8988T (cell line): ENCODE data around the gene ZBED2.
"Not testable (repeated sequence)": the region's sequence is repeated elsewhere in the genome, so short reads cannot be mapped to it uniquely, and the experiment has no call there.

Source experiments
- DNase-seq: peaks from one replicate; pipeline ENCODE4 v3.0.0; 2011

The ZBED2 gene, protein sequence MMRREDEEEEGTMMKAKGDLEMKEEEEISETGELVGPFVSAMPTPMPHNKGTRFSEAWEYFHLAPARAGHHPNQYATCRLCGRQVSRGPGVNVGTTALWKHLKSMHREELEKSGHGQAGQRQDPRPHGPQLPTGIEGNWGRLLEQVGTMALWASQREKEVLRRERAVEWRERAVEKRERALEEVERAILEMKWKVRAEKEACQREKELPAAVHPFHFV

GRCh38 chr3:111595232-111595631, at the start of gene ZBED2:
Gene ZBED2 (minus strand): TSS chr3:111595346. CDS start chr3:111594201, 1,145 bp downstream.
- DNase-seq: no peak

DNA sequence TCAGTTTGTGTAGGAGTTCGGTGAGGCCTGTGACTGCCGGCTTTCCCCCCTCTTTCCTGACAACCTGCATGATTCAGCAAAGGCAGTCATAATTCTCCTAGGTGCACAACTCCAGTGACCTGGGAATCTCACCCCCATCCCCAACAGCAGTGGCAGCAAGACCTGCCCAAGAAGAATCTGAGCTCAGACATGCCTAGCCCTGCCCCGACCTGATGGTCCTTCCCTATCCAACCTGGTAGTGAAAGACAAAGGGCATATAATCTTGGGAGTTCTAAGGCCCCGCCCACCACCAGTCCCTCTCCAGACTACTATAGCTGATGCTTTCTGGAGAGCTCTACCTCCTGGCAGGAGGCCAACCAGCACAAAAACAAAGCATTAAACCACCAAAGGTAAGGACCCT, 44.2 kb upstream of the ZBED2 start:
- DNase-seq: no peak

- no peak for DNase-seq
These were observed 41.3 kb upstream of the ZBED2 start for GRCh38 chr3:111636366-111636885.

DNA sequence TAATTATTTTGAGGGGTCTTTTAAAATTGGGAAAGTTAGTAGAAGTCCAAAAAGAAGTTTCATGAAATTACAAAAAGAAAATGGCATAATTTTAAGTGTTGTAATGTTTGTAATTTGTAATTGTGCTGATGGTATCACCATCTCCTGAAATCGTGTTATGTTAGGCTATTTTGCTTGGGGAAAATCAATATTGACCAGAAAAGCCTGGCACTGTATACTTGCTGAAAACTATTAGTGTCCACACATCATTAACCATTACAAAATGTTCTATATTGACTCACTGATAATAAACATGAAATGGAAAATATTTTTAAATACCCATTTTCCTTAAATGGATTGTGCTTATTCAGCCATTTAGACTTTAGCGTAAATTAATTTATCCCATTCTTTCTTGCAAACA, 40.3 kb upstream of the ZBED2 start:
- DNase-seq: no peak

- not testable (repeated sequence) for DNase-seq
These were observed 35.5 kb upstream of the ZBED2 start for GRCh38 chr3:111630638-111631037.

DNA sequence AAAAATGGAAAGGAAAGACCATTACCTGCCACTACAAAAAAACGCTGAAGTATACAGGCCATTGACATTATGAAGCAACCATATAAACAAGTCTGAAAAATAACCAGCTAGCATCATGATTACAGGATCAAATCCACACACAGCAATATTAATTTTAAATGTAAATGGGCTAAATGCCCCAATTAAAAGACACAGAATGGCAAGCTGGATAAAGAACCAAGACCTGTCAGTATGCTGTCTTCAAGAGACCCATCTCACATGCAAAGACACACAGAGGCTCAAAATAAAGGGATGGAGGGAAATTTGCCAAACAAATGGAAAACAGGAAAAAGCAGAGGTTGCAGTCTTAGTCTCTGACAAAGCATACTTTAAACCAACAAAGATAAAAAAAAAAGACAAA, 33.9 kb upstream of the ZBED2 start:
- DNase-seq: not testable (repeated sequence)

DNA sequence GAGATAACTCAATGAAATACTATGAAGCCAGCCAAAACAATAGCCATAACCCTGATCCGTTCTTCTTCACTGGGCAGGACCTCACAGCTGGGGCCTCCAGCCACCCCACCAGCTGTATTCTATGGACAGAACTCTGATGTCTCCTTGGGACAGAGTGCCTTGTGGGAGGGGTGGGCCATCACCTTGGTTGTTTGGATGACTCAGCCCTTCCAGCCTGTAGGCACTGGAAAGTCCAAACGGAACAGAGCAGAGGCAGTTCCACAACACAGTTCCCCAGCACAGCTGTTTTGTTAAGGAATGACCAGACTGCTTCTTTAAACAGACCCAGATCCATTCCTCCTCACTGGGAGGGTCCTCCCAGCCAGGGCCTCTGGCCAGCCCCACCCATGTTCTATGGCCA, 31.9 kb upstream of the ZBED2 start:
- DNase-seq: no peak

GRCh38 chr3:111621535-111621934, 26.4 kb upstream of the ZBED2 start:
- peak; percentile 13 for DNase-seq

DNA sequence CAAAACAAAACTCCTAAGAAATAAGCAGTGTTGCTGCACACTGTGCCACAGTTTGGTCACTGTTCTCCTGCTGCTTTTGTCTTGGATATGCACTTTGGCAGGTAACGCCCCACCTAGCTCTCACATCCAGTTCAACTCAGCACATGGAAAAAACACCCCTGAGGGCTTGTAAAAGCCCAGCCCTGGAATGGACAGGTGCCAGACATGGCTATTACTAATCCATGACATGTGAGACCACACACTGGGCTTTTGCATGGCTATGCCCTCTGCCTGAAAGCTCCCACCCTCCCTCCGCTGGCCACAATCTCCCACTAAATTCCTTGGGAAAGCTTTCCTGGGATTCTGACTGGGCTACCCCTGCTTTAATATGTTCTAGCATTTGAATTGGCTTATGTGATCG, 24.7 kb upstream of the ZBED2 start:
- DNase-seq: no peak

DNA sequence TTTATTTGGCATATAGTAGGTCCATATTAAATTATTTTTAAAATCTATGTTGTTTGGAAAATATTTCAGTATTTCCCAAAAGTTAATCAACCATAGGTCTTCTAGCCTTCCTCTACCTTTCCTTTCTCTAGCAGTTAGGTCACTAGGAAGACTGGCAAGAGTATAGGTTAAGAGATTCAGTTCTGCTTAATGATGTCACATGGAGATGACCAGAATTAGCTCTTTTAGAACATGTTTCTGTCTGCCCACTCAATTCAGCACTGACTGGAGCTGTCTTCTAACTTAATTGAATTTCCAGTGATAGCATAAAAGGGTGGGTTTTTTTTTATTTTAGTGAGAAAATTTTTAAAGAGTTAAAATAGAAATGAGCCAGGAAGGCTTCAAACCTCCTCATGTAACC, 23.8 kb upstream of the ZBED2 start:
- no peak for DNase-seq

GRCh38 chr3:111617912-111618601, 22.9 kb upstream of the ZBED2 start:
- no peak for DNase-seq

GRCh38 chr3:111617406-111617805, 22.3 kb upstream of the ZBED2 start:
- no peak for DNase-seq

GRCh38 chr3:111616417-111617105, 21.4 kb upstream of the ZBED2 start:
- no peak for DNase-seq

DNA sequence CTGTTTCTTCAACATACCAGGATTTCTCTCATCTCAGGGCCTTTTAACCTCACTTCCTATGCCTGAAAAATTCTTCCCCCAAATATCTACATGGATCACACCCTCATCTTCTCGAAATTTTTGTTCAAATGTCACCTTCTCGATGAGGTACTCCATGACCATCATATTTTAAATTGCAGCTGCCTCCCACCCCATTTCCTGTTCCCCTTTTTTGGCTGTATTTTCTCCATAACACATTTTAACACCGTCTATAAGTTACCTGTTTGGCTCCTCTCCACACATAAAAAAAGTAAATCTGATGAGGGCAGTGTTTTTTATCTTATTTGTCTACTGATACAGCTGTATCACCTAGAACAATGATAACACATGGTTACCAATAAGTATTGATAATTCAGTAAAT, 20.7 kb upstream of the ZBED2 start:
- no peak for DNase-seq

DNA sequence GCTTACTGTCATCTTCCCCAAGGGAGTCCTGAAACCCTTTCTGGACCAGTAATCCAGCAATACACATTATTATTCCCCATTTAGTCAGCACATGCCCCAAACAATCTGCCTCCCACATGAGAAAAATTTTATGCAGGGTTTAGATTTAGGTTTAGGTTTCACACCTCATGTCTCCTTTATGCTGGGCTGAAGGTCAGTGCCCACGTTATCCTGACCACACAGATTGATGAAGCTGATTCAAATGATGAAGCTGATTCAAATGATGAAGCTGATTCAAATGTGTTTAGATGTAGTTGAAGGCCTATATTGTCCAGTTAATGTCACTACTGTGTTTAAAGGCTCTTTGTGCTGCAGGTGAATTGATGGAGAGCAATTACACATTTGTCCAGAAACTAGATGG, 18.1 kb upstream of the ZBED2 start:
- no peak for DNase-seq

DNA sequence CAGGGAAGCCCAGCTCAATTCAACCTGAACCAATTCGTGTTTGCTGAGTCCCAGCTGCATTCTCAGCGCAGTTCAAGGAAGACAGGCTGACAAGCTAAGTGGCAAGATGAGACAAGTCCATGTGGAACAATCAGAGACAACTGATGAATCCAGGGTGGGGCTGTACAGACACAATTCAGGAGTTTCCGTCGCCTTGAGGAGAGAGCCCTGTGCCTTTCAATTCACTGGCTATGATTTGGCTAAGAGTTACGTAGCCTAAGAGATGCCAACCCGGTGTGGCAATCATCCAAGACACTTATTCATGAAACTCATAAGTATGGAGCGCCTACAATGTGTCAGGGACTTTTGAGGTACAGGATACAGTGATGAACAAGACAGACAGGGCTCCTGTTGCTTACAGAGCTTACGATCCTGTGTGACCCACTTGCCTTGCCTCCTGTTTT, 15.5 kb upstream of the ZBED2 start:
- no peak for DNase-seq

DNA sequence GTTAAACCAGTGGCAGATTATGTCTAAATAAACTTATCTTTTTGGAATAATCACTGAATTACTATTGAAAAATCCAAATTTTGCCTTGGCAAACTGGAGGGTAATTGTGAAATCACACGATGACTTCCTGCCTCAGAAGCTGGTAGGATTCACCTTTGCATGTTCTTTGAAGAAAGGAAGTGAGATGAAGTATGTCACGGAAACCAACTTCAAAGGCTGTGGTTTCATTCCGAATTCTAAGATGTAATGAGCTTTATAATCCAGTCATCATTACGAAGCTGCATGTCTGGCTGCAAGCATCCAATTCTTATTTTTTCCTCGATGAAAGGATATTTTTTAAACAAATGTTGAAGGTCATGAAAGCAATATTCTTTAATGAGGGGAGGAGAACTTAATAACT, 15.0 kb upstream of the ZBED2 start:
- DNase-seq: no peak

- no peak for DNase-seq
These were observed 14.6 kb upstream of the ZBED2 start for GRCh38 chr3:111609700-111610099.

DNA sequence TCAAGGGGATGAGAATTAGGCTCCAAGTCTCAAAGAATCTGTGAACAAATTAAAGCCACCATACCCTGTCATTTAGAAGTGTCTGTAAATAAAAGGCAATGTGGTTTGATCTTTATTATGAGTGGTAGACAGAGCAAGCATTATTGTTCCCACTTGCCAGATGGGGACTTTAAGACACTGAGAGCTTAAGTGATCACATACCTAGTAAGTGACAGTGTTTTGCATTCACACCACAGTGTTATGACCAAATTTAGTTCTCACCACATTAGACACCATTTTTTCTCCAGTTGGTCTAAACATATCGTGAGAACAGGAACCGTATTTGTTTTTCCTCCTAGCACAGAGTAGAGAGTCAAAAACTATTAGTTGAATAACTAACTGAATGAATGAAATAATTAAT, 13.2 kb upstream of the ZBED2 start:
- no peak for DNase-seq

- DNase-seq: no peak
These were observed 12.2 kb upstream of the ZBED2 start for GRCh38 chr3:111607240-111607920.

DNA sequence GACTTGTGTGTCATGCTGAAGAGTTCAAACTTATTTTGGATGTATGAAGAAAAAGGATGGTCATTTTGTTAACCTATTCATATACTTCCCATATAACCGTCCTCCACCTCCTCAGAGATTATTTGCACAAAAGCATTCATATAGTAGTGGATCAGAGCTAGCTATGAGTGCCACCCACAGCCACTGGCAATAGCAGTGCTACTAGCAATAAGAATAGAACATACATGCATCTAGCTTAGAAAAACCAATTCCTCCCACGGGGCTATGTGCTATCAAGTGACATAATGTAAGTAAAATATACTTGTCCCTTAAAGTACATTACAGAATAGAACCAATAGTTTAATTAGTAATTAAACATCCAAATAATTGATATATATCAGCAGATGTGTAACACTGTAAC, 10.3 kb upstream of the ZBED2 start:
- DNase-seq: no peak

- DNase-seq: no peak
These were observed 9.9 kb upstream of the ZBED2 start for GRCh38 chr3:111605018-111605417.

DNA sequence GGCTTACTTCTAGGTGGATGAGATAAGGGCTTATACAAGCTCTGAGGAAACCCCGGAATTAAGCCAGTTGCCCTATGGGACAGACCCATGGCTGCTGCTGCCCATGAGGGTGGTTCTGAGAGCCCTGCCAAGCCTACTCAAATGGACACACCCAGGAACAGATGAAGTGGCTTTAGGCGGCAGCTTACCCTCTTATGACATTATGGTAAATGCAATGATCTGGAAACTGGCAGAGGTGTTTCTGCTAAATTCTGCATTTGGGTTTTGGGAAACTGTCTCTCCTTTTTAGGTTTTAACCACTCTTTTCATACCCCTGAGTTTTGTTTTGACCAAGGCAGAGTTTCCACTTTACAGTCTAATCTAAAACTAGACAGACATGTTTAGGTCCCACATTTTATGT, 9.0 kb upstream of the ZBED2 start:
- DNase-seq: no peak
